ENCODE measurements around the gene SDK1. TPM values are rescaled to one million over a fixed set of nuclear protein-coding genes. Genes with fewer than 3 reads are reported as not detected.

SDK1 gene
- total RNA-seq, 2 donors from 2014 or later = 3.1 to 3.6 TPM

DNA sequence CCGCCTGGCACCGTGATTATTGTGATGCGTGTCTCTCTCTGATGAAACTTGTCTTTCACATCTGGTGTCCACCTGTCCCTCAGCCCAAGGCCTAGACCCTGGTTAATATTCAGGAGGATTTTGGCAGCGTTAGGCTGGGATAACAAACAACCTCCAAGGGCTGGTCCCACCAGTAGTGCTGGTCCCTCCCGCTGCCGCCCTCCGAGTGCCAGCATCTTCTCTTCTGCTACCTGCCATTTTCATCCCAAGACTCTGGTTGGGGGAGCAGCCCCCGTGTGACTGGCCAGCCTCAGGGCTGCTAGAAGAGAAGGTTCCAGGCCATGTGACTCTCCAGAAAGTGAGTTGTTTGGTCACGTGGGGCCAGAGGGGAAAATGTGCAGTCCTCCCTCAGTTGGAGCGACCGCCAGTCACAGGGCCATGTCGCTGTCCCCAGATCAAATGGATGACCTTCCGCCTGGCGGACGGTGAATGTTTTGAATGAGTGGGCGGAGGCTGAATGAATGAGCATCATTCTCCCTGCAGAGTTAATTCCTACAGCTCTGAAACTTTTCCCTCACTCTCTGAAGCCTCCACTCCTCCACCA is 901.2 kb downstream of the SDK1 start:
- H3K4me1 ChIP-seq = no peaks in the 10 kb centered on the region
- no peaks in the 10 kb centered on the region for H3K9me3 ChIP-seq
- H3K27ac ChIP-seq = no peak overlapping the region
- no peaks in the 10 kb centered on the region for H3K36me3 ChIP-seq
- no peaks in the 10 kb centered on the region for H3K27me3 ChIP-seq
- H3K4me3 ChIP-seq = no peak overlapping the region
- no peak for DNase-seq (ENCODE audit: low spot score)
- TF ChIP-seq, protein P1, sequence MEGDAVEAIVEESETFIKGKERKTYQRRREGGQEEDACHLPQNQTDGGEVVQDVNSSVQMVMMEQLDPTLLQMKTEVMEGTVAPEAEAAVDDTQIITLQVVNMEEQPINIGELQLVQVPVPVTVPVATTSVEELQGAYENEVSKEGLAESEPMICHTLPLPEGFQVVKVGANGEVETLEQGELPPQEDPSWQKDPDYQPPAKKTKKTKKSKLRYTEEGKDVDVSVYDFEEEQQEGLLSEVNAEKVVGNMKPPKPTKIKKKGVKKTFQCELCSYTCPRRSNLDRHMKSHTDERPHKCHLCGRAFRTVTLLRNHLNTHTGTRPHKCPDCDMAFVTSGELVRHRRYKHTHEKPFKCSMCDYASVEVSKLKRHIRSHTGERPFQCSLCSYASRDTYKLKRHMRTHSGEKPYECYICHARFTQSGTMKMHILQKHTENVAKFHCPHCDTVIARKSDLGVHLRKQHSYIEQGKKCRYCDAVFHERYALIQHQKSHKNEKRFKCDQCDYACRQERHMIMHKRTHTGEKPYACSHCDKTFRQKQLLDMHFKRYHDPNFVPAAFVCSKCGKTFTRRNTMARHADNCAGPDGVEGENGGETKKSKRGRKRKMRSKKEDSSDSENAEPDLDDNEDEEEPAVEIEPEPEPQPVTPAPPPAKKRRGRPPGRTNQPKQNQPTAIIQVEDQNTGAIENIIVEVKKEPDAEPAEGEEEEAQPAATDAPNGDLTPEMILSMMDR (IDR thresholded peaks at IDR 0.05) = no peak

DNA sequence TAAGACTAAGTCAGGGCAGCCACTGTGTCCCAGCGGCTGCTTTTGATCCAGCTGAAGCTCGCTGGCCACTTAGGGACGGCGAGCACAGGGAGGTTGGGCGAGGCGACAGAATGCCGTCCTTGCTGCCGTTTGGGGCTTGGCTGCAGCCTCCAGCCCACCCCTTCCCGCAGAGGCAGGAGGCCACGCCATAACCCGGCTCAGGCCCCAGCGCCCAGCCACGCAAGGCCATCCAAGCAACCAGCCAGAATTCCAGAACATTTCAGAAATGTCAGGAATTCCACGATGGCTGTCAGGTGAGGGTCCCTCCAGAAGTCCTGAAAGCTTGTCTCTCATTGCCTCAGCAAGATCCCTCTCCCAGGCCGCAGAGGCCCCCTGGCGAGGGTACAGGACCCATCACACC is 901.9 kb downstream of the SDK1 start:
- H3K36me3 ChIP-seq = no peaks in the 10 kb centered on the region
- DNase-seq (ENCODE audit: low spot score) = no peak
- no peaks in the 10 kb centered on the region for H3K27me3 ChIP-seq
- H3K9me3 ChIP-seq = no peaks in the 10 kb centered on the region
- H3K4me3 ChIP-seq = no peak overlapping the region
- no peak overlapping the region for H3K27ac ChIP-seq
- TF ChIP-seq, protein P1 (IDR thresholded peaks at IDR 0.05) = no peak
- H3K4me1 ChIP-seq = no peaks in the 10 kb centered on the region

DNA sequence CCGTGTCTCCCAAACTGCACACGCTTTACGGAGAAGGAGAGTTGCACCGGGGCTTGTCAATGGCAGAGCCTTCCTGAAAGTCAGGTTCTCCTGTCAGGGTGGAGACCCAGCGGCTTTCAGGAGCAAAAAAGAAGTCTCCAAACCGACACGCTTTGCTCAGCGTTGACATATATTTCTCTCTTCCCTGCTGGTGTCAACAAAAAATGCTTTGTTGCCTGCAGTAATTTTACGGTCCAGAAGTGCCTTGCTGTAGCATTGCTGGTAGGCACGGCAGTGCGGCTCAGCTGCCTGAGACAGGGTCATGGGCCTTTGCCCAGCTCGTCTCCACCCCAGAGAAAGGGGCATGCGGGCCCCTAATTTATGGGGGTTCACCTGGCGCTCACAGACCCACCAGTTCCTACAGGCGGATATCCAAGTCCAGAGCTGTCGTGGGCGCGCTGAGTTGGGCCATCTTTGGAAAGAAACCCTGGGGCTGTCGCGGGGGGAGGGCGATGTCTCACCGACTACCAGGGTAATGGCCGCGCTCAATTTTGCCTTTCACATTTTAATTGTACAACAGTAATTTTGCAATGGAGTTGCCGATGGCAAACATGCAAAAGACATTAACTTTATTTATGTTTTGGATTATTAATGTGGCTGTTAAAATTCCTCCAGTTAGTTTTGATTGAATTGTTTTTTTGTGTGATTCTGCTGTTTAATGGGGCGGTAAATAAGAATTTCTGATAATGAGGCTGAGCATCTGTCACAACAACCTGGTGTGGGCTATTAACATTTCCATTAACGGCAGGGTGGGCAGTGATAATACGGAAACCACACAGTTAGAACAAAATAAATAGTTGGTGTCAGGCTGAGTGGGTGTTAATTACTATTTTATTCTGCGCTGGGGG is 902.8 kb downstream of the SDK1 start:
- H3K36me3 ChIP-seq = no peaks in the 10 kb centered on the region
- H3K9me3 ChIP-seq = no peaks in the 10 kb centered on the region
- H3K27me3 ChIP-seq = no peaks in the 10 kb centered on the region
- H3K4me1 ChIP-seq = no peaks in the 10 kb centered on the region
- H3K4me3 ChIP-seq = no peak overlapping the region
- no peak for DNase-seq (ENCODE audit: low spot score)
- H3K27ac ChIP-seq = no peak overlapping the region
- TF ChIP-seq, protein P1 (IDR thresholded peaks at IDR 0.05) = no peak

DNA sequence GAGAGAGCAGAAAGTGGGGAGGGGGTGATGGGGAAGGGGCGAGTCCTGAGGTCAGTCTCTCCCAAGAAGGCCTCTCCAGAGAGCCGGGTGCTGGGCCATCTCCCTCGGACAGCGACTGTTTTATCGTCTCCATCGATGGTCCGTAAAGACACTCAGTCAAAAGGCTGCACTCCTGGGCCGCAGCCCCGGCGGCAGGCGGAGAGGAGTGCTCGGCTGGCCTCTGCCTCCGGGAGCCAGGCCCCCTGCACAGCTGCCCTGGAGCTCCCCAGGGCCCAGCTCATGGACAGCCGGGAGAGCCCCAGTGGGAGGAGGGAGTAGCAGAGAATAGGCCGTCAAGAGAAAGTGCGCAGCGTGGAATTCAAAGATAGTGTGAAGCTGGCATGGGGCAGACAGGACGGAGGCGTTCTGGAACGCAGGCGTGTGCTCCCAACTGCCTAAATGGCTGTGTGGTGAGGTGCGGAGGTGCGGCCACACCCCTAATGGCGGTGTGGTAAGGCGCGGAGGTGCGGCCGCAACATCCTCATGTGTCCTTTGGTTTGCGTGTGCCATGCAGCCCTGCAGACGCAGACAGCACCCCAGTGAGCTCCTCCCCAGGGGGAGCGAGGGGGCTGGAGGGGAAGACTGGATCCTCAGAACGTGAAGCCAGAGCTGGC is 903.6 kb downstream of the SDK1 start:
- no peak for DNase-seq (ENCODE audit: low spot score)
- TF ChIP-seq, protein P1 (IDR thresholded peaks at IDR 0.05) = no peak

DNA sequence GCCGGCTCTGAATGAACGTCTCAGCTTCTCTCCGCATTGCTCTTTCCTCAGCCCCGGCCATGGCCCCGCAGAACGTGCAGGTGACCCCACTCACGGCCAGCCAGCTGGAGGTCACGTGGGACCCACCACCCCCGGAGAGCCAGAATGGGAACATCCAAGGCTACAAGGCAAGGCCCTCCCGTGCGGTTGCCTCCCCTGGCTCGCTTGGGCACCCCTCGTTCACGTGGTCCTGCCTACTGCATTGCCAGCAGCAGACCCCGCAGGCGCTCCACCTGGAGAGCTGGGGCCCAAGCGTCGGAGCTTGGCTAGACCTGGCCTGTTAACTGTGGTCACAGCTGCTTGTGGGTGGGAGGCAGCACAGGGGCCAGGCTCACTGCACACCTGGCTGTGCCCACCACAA is 904.8 kb downstream of the SDK1 start:
- DNase-seq (ENCODE audit: low spot score) = no peak
- no peaks in the 10 kb centered on the region for H3K27me3 ChIP-seq
- H3K4me1 ChIP-seq = no peaks in the 10 kb centered on the region
- H3K27ac ChIP-seq = no peak overlapping the region
- H3K36me3 ChIP-seq = no peaks in the 10 kb centered on the region
- TF ChIP-seq, protein P1 (IDR thresholded peaks at IDR 0.05) = no peak
- H3K9me3 ChIP-seq = no peaks in the 10 kb centered on the region
- no peak overlapping the region for H3K4me3 ChIP-seq

More for the DNA sequence above, 903.6 kb downstream of the SDK1 start:
- H3K9me3 ChIP-seq = no peaks in the 10 kb centered on the region
- H3K4me3 ChIP-seq = no peak overlapping the region
- H3K27ac ChIP-seq = no peak overlapping the region
- no peaks in the 10 kb centered on the region for H3K36me3 ChIP-seq
- no peaks in the 10 kb centered on the region for H3K27me3 ChIP-seq
- no peaks in the 10 kb centered on the region for H3K4me1 ChIP-seq

Data from right atrium auricular region (tissue), 2 donors.